PC-3 (cell line): ENCODE measurements around the gene RNF157.

Experiments
- EZH2phosphoT487 ChIP-seq: fragments of 300-600 bp; sonication (generic); IDR thresholded peaks from 2 replicates; pipeline ENCODE4 v1.6.1; 2018; ENCODE audit warnings: mild to moderate bottlenecking, antibody characterized with exemption, low read length, borderline replicate concordance
- TF ChIP-seq, protein P1 (sequence below): fragments of 300-600 bp; sonication (generic); conservative IDR thresholded peaks from 2 replicates; pipeline ENCODE4 v1.5.1; 2017; ENCODE audit warnings: antibody characterized with exemption, low read depth, mild to moderate bottlenecking, low read length

GRCh38 chr17:76141212-76142038, 98.9 kb downstream of the RNF157 start, which contains the start of gene FOXJ1:
- TF ChIP-seq, protein P1, sequence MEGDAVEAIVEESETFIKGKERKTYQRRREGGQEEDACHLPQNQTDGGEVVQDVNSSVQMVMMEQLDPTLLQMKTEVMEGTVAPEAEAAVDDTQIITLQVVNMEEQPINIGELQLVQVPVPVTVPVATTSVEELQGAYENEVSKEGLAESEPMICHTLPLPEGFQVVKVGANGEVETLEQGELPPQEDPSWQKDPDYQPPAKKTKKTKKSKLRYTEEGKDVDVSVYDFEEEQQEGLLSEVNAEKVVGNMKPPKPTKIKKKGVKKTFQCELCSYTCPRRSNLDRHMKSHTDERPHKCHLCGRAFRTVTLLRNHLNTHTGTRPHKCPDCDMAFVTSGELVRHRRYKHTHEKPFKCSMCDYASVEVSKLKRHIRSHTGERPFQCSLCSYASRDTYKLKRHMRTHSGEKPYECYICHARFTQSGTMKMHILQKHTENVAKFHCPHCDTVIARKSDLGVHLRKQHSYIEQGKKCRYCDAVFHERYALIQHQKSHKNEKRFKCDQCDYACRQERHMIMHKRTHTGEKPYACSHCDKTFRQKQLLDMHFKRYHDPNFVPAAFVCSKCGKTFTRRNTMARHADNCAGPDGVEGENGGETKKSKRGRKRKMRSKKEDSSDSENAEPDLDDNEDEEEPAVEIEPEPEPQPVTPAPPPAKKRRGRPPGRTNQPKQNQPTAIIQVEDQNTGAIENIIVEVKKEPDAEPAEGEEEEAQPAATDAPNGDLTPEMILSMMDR, result no peak
- TF ChIP-seq EZH2phosphoT487, result no peak
